ENCODE measurements around the gene CASZ1.

DNA sequence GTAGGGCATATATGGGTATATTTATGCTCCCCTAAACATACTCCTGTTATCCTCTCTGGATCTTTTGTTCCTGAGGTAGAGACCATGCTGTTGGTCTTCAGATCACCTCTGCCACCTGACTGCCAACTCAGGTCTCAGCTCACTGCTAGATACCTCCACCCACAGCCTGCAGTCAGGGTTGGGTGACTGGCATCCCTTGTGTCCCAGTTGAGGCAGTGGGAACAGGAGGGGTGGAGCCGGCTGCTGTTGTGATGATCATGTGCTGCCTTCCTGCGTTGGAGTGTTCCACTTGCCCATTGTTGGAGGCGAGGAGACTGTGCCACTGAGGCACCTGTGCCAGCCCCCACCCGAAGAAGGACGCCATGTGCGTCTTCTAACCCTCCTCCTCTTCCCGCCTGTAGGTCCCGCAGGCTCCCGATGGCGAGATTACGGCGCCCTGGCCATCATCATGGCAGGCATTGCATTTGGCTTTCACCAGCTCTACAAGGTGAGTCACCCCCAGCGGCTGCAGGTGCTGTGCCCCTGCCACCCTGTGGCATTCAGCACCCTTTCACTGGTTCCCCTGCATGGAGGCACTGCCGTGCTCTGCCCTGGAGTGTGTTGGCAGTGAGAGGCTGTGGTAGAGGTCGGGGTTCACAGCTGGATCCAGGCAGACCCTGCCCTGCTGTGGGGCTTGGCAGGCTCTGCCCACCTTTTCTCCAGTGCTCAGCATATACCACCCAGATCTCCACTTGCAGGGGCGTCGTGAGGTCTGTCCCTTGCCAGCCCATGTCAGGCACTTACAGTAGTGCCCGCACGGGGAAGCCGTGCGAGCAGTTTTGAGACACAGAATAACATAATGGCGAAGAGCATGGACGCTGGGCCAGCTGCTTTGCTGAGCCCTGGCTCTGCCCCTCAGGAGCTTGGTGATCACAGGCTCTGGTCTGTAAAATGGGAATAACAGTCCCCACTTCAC is 178.2 kb downstream of the CASZ1 start:
- TF ChIP-seq, protein P1, sequence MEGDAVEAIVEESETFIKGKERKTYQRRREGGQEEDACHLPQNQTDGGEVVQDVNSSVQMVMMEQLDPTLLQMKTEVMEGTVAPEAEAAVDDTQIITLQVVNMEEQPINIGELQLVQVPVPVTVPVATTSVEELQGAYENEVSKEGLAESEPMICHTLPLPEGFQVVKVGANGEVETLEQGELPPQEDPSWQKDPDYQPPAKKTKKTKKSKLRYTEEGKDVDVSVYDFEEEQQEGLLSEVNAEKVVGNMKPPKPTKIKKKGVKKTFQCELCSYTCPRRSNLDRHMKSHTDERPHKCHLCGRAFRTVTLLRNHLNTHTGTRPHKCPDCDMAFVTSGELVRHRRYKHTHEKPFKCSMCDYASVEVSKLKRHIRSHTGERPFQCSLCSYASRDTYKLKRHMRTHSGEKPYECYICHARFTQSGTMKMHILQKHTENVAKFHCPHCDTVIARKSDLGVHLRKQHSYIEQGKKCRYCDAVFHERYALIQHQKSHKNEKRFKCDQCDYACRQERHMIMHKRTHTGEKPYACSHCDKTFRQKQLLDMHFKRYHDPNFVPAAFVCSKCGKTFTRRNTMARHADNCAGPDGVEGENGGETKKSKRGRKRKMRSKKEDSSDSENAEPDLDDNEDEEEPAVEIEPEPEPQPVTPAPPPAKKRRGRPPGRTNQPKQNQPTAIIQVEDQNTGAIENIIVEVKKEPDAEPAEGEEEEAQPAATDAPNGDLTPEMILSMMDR (IDR thresholded peaks at IDR 0.05; ENCODE audit: insufficient read depth, low read length, poor library complexity, severe bottlenecking): no peak
- no peak for TF ChIP-seq EZH2phosphoT487 (conservative IDR thresholded peaks at IDR 0.05; ENCODE audit: low read length)
